Neural progenitor cell (in vitro differentiated cells): ENCODE results near the gene SUGCT. TPM values are rescaled to one million over a fixed set of nuclear protein-coding genes. Genes with fewer than 3 reads are reported as not detected.
A peak's percentile ranks its signal among the peaks of the same experiment; 100 is the strongest.

Experiments
- DNase-seq: peaks from one replicate; pipeline ENCODE4 v3.0.0-alpha.2; 2016; ENCODE audit warnings: low spot score
- H2AFZ ChIP-seq: fragments of 200-600 bp; sonication (generic); replicated peaks from 2 replicates; pipeline ENCODE4 v1.6.1; 2016; ENCODE audit warnings: antibody characterized with exemption
- H3F3A ChIP-seq: fragments of 200-600 bp; sonication (generic); 2 replicates; pipeline ENCODE4 v1.6.1; 2016; ENCODE audit warnings: antibody characterized with exemption, low read depth
- H3K27ac ChIP-seq: fragments of 200-600 bp; sonication (generic); 2 replicates; pipeline ENCODE4 v1.5.1; 2016; ENCODE audit warnings: mild to moderate bottlenecking
- H3K27me3 ChIP-seq: fragments of 200-600 bp; sonication (generic); 2 replicates; pipeline ENCODE4 v1.6.1; 2016; ENCODE audit warnings: mild to moderate bottlenecking, moderate library complexity
- H3K36me3 ChIP-seq: fragments of 200-600 bp; sonication (generic); 2 replicates; pipeline ENCODE4 v1.5.1; 2016
- H3K4me1 ChIP-seq: fragments of 200-600 bp; sonication (generic); 2 replicates; pipeline ENCODE4 v1.6.1; 2016; ENCODE audit warnings: mixed run types
- H3K4me2 ChIP-seq: fragments of 200-600 bp; sonication (generic); 2 replicates; pipeline ENCODE4 v1.6.1; 2016
- H3K4me3 ChIP-seq: fragments of 200-600 bp; sonication (generic); 2 replicates; pipeline ENCODE4 v1.5.1; 2016
- H3K79me2 ChIP-seq: fragments of 200-600 bp; sonication (generic); 2 replicates; pipeline ENCODE4 v1.6.1; 2016; ENCODE audit warnings: low read depth
- H3K9ac ChIP-seq: fragments of 200-600 bp; sonication (generic); 2 replicates; pipeline ENCODE4 v1.6.1; 2016
- H3K9me3 ChIP-seq: fragments of 200-600 bp; sonication (generic); 2 replicates; pipeline ENCODE4 v1.5.1; 2016; ENCODE audit warnings: low read depth
- H4K20me1 ChIP-seq: fragments of 200-600 bp; sonication (generic); 2 replicates; pipeline ENCODE4 v1.6.1; 2016; ENCODE audit warnings: low read depth
- H3K27ac Mint-ChIP-seq: 3 replicates; pipeline ENCODE4 v1.8.0; 2021; ENCODE audit warnings: mixed read lengths
- H3K27me3 Mint-ChIP-seq: 2 replicates; pipeline ENCODE4 v1.8.0; 2022; ENCODE audit warnings: low read depth, mild to moderate bottlenecking, inconsistent platforms, moderate library complexity, mixed read lengths; ENCODE audit not compliant: insufficient read depth
- H3K36me3 Mint-ChIP-seq: 3 replicates; pipeline ENCODE4 v1.8.0; 2021; ENCODE audit warnings: mixed read lengths
- H3K4me1 Mint-ChIP-seq: 3 replicates; pipeline ENCODE4 v1.8.0; 2021; ENCODE audit warnings: mixed read lengths
- H3K4me3 Mint-ChIP-seq: 3 replicates; pipeline ENCODE4 v1.8.0; 2021; ENCODE audit warnings: mild to moderate bottlenecking, moderate library complexity, mixed read lengths
- H3K9me3 Mint-ChIP-seq: 3 replicates; pipeline ENCODE4 v1.8.0; 2020; ENCODE audit warnings: mixed read lengths
- EZH2 ChIP-seq: fragments of 200-600 bp; sonication (generic); IDR thresholded peaks from 2 replicates; pipeline ENCODE4 v1.6.1; 2017; ENCODE audit warnings: antibody characterized with exemption, mild to moderate bottlenecking, moderate library complexity
- EZH2phosphoT487 ChIP-seq: fragments of 200-600 bp; sonication (generic); IDR thresholded peaks from 2 replicates; pipeline ENCODE4 v1.6.1; 2017; ENCODE audit warnings: antibody characterized with exemption
- total RNA-seq: library from RNA; depleted of rRNA; stranded (reverse); fragments of >200 nt; gene quantifications from 2 replicates; pipeline ENCODE4 v1.2.3, GENCODE V29; 2015; ENCODE audit warnings: low replicate concordance
- TF ChIP-seq, protein P1 (sequence below): fragments of 200-600 bp; sonication (generic); IDR thresholded peaks from 2 replicates; pipeline ENCODE4 v1.5.1; 2017; ENCODE audit warnings: antibody characterized with exemption, mild to moderate bottlenecking

The SUGCT gene
- total RNA-seq, 1 donor from 2014 or later: 10.1 TPM

DNA sequence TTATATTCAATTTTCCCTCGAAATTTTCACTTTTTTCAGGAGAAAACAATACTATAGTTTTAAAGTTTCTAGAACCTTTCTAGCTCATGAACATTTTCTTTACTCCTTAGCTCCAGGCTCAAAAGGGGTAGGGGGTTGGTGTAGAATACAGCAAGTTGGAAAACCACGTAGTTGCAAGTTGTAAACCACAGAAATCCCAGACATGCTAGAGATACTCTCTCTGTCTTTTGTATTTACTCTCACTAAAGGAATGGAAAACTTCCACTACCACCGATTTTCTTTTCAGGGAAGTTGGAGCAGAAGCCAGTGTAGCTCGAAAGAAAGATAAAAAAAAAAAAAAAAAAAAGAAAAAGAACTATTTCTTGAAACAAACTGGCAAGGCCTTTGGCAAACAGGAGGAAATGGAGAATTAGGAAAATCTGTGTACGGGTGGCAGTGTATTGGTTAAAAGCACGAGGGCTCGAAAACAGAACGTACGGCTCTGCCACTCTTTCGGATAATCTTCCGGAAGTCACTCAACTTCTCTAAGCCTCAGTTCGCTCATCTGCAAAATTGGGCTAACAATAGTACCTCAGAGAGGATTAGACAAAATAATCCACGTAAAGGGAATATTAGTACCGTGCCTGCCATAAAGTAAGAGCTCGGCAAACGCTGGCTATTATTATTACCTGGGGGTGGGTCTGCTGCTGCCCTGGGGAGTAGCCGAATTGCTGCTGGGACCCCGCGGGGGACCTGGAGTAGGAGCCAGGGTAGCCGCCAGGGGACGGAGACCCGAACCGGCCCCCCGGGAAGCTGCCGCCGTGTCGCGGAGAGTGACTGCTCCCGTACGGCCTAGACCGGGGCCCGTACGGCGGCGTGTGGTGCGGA, 1.0 kb upstream of the SUGCT start:
- Mint-ChIP-seq H3K27ac (peak overlapping the region; percentile 86), H3K27me3 (peaks cover 2% of the 10 kb centered on the region), H3K36me3 (peaks cover 5% of the 10 kb centered on the region), H3K4me1 (peaks cover 12% of the 10 kb centered on the region), H3K9me3 (no peaks in the 10 kb centered on the region), H3K4me3 (peak overlapping the region; percentile 98)
- peak overlapping the region; percentile 92 for H3K4me3 ChIP-seq
- peaks cover 56% of the 10 kb centered on the region for H3K79me2 ChIP-seq
- no peaks in the 10 kb centered on the region for H3K9me3 ChIP-seq
- H2AFZ ChIP-seq: peak overlapping the region; percentile 99
- peak overlapping the region; percentile 91 for H3K4me2 ChIP-seq
- peaks cover 15% of the 10 kb centered on the region for H4K20me1 ChIP-seq
- peak overlapping the region; percentile 91 for H3K9ac ChIP-seq
- DNase-seq: peak; percentile 78
- H3K36me3 ChIP-seq: no peaks in the 10 kb centered on the region
- H3F3A ChIP-seq: peaks cover 13% of the 10 kb centered on the region
- H3K27me3 ChIP-seq: peaks cover 15% of the 10 kb centered on the region
- H3K27ac ChIP-seq: peak overlapping the region; percentile 94
- H3K4me1 ChIP-seq: peaks cover 9% of the 10 kb centered on the region
- TF ChIP-seq EZH2: no peak
- no peak for TF ChIP-seq EZH2phosphoT487
- TF ChIP-seq, protein P1, sequence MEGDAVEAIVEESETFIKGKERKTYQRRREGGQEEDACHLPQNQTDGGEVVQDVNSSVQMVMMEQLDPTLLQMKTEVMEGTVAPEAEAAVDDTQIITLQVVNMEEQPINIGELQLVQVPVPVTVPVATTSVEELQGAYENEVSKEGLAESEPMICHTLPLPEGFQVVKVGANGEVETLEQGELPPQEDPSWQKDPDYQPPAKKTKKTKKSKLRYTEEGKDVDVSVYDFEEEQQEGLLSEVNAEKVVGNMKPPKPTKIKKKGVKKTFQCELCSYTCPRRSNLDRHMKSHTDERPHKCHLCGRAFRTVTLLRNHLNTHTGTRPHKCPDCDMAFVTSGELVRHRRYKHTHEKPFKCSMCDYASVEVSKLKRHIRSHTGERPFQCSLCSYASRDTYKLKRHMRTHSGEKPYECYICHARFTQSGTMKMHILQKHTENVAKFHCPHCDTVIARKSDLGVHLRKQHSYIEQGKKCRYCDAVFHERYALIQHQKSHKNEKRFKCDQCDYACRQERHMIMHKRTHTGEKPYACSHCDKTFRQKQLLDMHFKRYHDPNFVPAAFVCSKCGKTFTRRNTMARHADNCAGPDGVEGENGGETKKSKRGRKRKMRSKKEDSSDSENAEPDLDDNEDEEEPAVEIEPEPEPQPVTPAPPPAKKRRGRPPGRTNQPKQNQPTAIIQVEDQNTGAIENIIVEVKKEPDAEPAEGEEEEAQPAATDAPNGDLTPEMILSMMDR: no peak

DNA sequence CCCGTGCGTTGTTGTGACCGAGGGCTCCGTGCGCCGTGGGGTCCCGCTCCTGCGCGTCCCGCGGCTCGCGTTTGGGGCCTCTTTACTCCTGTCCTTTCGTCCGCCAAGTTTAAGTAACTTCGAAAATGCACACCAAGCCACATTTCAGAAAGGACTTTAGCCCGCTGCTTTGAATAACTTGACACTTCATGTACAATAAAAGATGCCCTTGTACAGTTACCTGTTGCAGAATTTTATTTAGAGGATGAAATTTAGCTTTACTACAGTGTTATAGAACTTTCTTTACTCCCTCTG, 459 bp downstream of the SUGCT start:
- Mint-ChIP-seq H3K36me3 (peaks cover 3% of the 10 kb centered on the region), H3K27ac (no peak overlapping the region), H3K27me3 (peaks cover 2% of the 10 kb centered on the region), H3K4me3 (peak overlapping the region; percentile 89), H3K4me1 (peaks cover 12% of the 10 kb centered on the region), H3K9me3 (no peaks in the 10 kb centered on the region)
- Histone ChIP-seq H4K20me1 (peaks cover 15% of the 10 kb centered on the region), H3F3A (peaks cover 13% of the 10 kb centered on the region), H3K36me3 (no peaks in the 10 kb centered on the region), H3K27ac (no peak overlapping the region), H3K4me1 (peaks cover 9% of the 10 kb centered on the region), H2AFZ (peak overlapping the region; percentile 99), H3K79me2 (peaks cover 41% of the 10 kb centered on the region), H3K9me3 (no peaks in the 10 kb centered on the region), H3K27me3 (peaks cover 15% of the 10 kb centered on the region), H3K9ac (no peak overlapping the region), H3K4me3 (peak overlapping the region; percentile 92), H3K4me2 (peak overlapping the region; percentile 91)
- DNase-seq: no peak
- TF ChIP-seq EZH2: no peak
- no peak for TF ChIP-seq EZH2phosphoT487
- TF ChIP-seq, protein P1: no peak

DNA sequence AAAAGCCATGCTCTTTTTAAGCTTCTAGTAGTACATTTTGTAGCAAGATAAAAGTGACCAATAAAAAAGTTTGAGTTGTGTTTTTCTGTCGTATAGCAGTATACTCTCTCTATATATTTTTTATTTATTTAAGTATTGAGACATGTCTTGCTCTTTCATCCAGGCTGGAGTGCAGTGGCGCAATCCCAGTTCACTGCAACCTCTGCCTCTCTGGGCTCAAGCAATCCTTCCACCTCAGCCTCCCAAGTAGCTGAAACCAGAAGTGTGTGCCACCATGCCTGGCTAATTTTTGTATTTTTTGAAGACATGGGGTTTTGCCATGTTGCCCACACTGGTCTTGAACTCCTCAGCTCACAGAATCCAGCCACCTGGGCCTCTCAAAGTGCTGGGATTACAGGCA, 2.8 kb downstream of the SUGCT start:
- Histone ChIP-seq H4K20me1 (peaks cover 9% of the 10 kb centered on the region), H3K4me3 (no peak overlapping the region), H3K9ac (no peak overlapping the region), H3K4me1 (peaks cover 8% of the 10 kb centered on the region), H3K79me2 (peaks cover 18% of the 10 kb centered on the region), H3K27me3 (peaks cover 15% of the 10 kb centered on the region), H3K36me3 (no peaks in the 10 kb centered on the region), H3K9me3 (no peaks in the 10 kb centered on the region), H3K4me2 (no peak overlapping the region), H2AFZ (no peak overlapping the region), H3K27ac (no peak overlapping the region), H3F3A (peaks cover 13% of the 10 kb centered on the region)
- no peaks in the 10 kb centered on the region for H3K36me3 Mint-ChIP-seq
- DNase-seq: no peak
- H3K27ac Mint-ChIP-seq: no peak overlapping the region
- TF ChIP-seq EZH2phosphoT487: no peak
- TF ChIP-seq, protein P1: no peak
- no peak for TF ChIP-seq EZH2
- no peaks in the 10 kb centered on the region for H3K9me3 Mint-ChIP-seq
- peaks cover 2% of the 10 kb centered on the region for H3K27me3 Mint-ChIP-seq
- H3K4me3 Mint-ChIP-seq: no peak overlapping the region
- peaks cover 5% of the 10 kb centered on the region for H3K4me1 Mint-ChIP-seq
